VCaP (cell line): ENCODE measurements around the gene TBC1D10B.
"Not testable (repeated sequence)": the region's sequence is repeated elsewhere in the genome, so short reads cannot be mapped to it uniquely, and the experiment has no call there.

ENCODE experiments used
- H3K27ac ChIP-seq: fragments of 450-650 bp; 2 replicates; pipeline ENCODE4 v1.5.1; 2017
- CTCF ChIP-seq: fragments of 450-650 bp; conservative IDR thresholded peaks from 2 replicates; pipeline ENCODE4 v1.5.1; 2017; ENCODE audit warnings: mild to moderate bottlenecking, moderate library complexity

Gene TBC1D10B

GRCh38 chr16:30350134-30350871, 20.0 kb downstream of the TBC1D10B start:
- H3K27ac ChIP-seq: no peak overlapping the region
- TF ChIP-seq CTCF: no peak

GRCh38 chr16:30349675-30350074, 20.6 kb downstream of the TBC1D10B start:
- no peak overlapping the region for H3K27ac ChIP-seq
- TF ChIP-seq CTCF: no peak

GRCh38 chr16:30348929-30349328, 21.4 kb downstream of the TBC1D10B start:
- no peak overlapping the region for H3K27ac ChIP-seq
- TF ChIP-seq CTCF: no peak

GRCh38 chr16:30348113-30348512, 22.2 kb downstream of the TBC1D10B start:
- TF ChIP-seq CTCF: no peak
- H3K27ac ChIP-seq: no peak overlapping the region

- H3K27ac ChIP-seq: no peak overlapping the region
- TF ChIP-seq CTCF: no peak
Observed at GRCh38 chr16:30346286-30346685, 24.0 kb downstream of the TBC1D10B start.

GRCh38 chr16:30343491-30343820, 26.8 kb downstream of the TBC1D10B start:
- H3K27ac ChIP-seq: not testable (repeated sequence)

- no peak for TF ChIP-seq CTCF
- no peak overlapping the region for H3K27ac ChIP-seq
Observed at GRCh38 chr16:30342751-30343490, 27.4 kb downstream of the TBC1D10B start.

GRCh38 chr16:30341971-30342370, 28.3 kb downstream of the TBC1D10B start:
- H3K27ac ChIP-seq: not testable (repeated sequence)
